Activated CD4-positive, alpha-beta memory T cell treated with anti-CD3 and anti-CD28 coated beads for 36 hours (primary cell): Measurements from ENCODE around the gene DENND5B. TPM values are rescaled to one million over a fixed set of nuclear protein-coding genes. Genes with fewer than 3 reads are reported as not detected.
"Not testable (repeated sequence)": the region's sequence is repeated elsewhere in the genome, so short reads cannot be mapped to it uniquely, and the experiment has no call there.

Source experiments
- CTCF ChIA-PET: fragments of 350-600 bp; sonication (Branson Sonifier 250); formaldehyde crosslinking; loops from one replicate; lab custom pipeline; 2021; ENCODE audit warnings: antibody characterized with exemption, inconsistent platforms; lab: Charles Lee
- POLR2A ChIA-PET: fragments of 350-600 bp; sonication (Branson Sonifier 250); formaldehyde crosslinking; loops from one replicate; lab custom pipeline; 2021; ENCODE audit warnings: antibody characterized with exemption; lab: Charles Lee
- DNase-seq: peaks from one replicate; pipeline ENCODE4 v3.0.0-alpha.2; 2020
- H3K27ac Mint-ChIP-seq: one replicate; pipeline ENCODE4 v1.8.0; 2021; ENCODE audit warnings: mixed read lengths
- H3K27me3 Mint-ChIP-seq: one replicate; pipeline ENCODE4 v1.8.0; 2021; ENCODE audit warnings: mixed read lengths
- H3K36me3 Mint-ChIP-seq: one replicate; pipeline ENCODE4 v1.8.0; 2021; ENCODE audit warnings: mixed read lengths
- H3K4me1 Mint-ChIP-seq: one replicate; pipeline ENCODE4 v1.8.0; 2021; ENCODE audit warnings: low read depth, mixed read lengths
- H3K4me3 Mint-ChIP-seq: one replicate; pipeline ENCODE4 v1.8.0; 2021; ENCODE audit warnings: mild to moderate bottlenecking, mixed read lengths
- H3K9me3 Mint-ChIP-seq: one replicate; pipeline ENCODE4 v1.8.0; 2021; ENCODE audit warnings: mixed read lengths
- intact Hi-C: fragments of 100-400 bp; cut with micrococcal nuclease; formaldehyde crosslinking; loops from one replicate; pipeline ENCODE4 v1.15.1; 2023
- total RNA-seq, 2 experiments: library from RNA; stranded (reverse); gene quantifications; one replicate each; pipeline ENCODE4 v1.2.3, GENCODE V29; 2021

Gene DENND5B
- total RNA-seq, 2 experiments from 2014 or later: 0.10 to 0.17 TPM

- Mint-ChIP-seq H3K4me3 (no peak overlapping the region), H3K27ac (no peak overlapping the region), H3K9me3 (no peaks in the 10 kb centered on the region), H3K36me3 (no peaks in the 10 kb centered on the region), H3K27me3 (no peaks in the 10 kb centered on the region), H3K4me1 (no peaks in the 10 kb centered on the region)
- CTCF ChIA-PET: interaction anchor here (0.7 kb wide), 1 partner anchor 348 kb away, joined by 3 read pairs; no protein-coding TSS in a partner anchor
- DNase-seq: no peak
- intact Hi-C loops: no loop called here
- POLR2A ChIA-PET: no interaction called here
Observed at GRCh38 chr12:31618228-31619025, 27.5 kb upstream of the DENND5B start.

GRCh38 chr12:31612819-31613218 lies 21.9 kb upstream of the DENND5B start:
- intact Hi-C loops: no loop called here
- peaks cover 1% of the 10 kb centered on the region for H3K27me3 Mint-ChIP-seq
- H3K36me3 Mint-ChIP-seq: peaks cover 4% of the 10 kb centered on the region
- H3K27ac Mint-ChIP-seq: no peak overlapping the region
- H3K4me1 Mint-ChIP-seq: no peaks in the 10 kb centered on the region
- H3K9me3 Mint-ChIP-seq: peaks cover 13% of the 10 kb centered on the region
- no peak overlapping the region for H3K4me3 Mint-ChIP-seq
- ChIA-PET POLR2A (no interaction called here), CTCF (no interaction called here)
- no peak for DNase-seq

GRCh38 chr12:31608299-31608698 lies 17.4 kb upstream of the DENND5B start:
- H3K36me3 Mint-ChIP-seq, H3K4me3 Mint-ChIP-seq, H3K27ac Mint-ChIP-seq, H3K4me1 Mint-ChIP-seq, DNase-seq, H3K27me3 Mint-ChIP-seq, POLR2A ChIA-PET, intact Hi-C loops, CTCF ChIA-PET: not testable (repeated sequence)
- H3K9me3 Mint-ChIP-seq: peaks cover 20% of the 10 kb centered on the region

- Mint-ChIP-seq H3K27ac (no peak overlapping the region), H3K9me3 (peaks cover 20% of the 10 kb centered on the region), H3K4me1 (no peaks in the 10 kb centered on the region), H3K4me3 (no peak overlapping the region), H3K27me3 (peaks cover 5% of the 10 kb centered on the region), H3K36me3 (peaks cover 4% of the 10 kb centered on the region)
- no peak for DNase-seq
- CTCF ChIA-PET: no interaction called here
- POLR2A ChIA-PET: interaction anchor here (0.6 kb wide), 1 partner anchor 194 kb away, joined by 3 read pairs; no protein-coding TSS in a partner anchor
- intact Hi-C loops: no loop called here
Observed at GRCh38 chr12:31605531-31605930, 14.6 kb upstream of the DENND5B start.

GRCh38 chr12:31603546-31604009 lies 12.6 kb upstream of the DENND5B start:
- ChIA-PET POLR2A (no interaction called here), CTCF (no interaction called here)
- DNase-seq: no peak
- Mint-ChIP-seq H3K4me1 (no peaks in the 10 kb centered on the region), H3K9me3 (peaks cover 14% of the 10 kb centered on the region), H3K27me3 (peaks cover 5% of the 10 kb centered on the region), H3K4me3 (no peak overlapping the region), H3K27ac (no peak overlapping the region), H3K36me3 (peaks cover 4% of the 10 kb centered on the region)
- intact Hi-C loops: no loop called here

- no peak overlapping the region for H3K4me3 Mint-ChIP-seq
- CTCF ChIA-PET: no interaction called here
- POLR2A ChIA-PET: no interaction called here
- no peak overlapping the region for H3K27ac Mint-ChIP-seq
- no peak for DNase-seq
- intact Hi-C loops: no loop called here
- no peaks in the 10 kb centered on the region for H3K4me1 Mint-ChIP-seq
- H3K9me3 Mint-ChIP-seq: no peaks in the 10 kb centered on the region
- H3K36me3 Mint-ChIP-seq: no peaks in the 10 kb centered on the region
- H3K27me3 Mint-ChIP-seq: peaks cover 8% of the 10 kb centered on the region
Observed at GRCh38 chr12:31600750-31601149, 9.8 kb upstream of the DENND5B start.

- no peaks in the 10 kb centered on the region for H3K9me3 Mint-ChIP-seq
- no peak overlapping the region for H3K4me3 Mint-ChIP-seq
- intact Hi-C loops: no loop called here
- ChIA-PET POLR2A (no interaction called here), CTCF (no interaction called here)
- no peaks in the 10 kb centered on the region for H3K4me1 Mint-ChIP-seq
- peaks cover 13% of the 10 kb centered on the region for H3K27me3 Mint-ChIP-seq
- no peak overlapping the region for H3K27ac Mint-ChIP-seq
- no peak for DNase-seq
- H3K36me3 Mint-ChIP-seq: no peaks in the 10 kb centered on the region
Observed at GRCh38 chr12:31600252-31600651, 9.3 kb upstream of the DENND5B start.

GRCh38 chr12:31599053-31599452 lies 8.1 kb upstream of the DENND5B start:
- no peak for DNase-seq
- POLR2A ChIA-PET: no interaction called here
- Mint-ChIP-seq H3K27me3 (peaks cover 11% of the 10 kb centered on the region), H3K9me3 (no peaks in the 10 kb centered on the region), H3K4me3 (no peak overlapping the region), H3K36me3 (no peaks in the 10 kb centered on the region), H3K4me1 (no peaks in the 10 kb centered on the region), H3K27ac (no peak overlapping the region)
- CTCF ChIA-PET: interaction anchor here (0.7 kb wide), 1 partner anchor 196 kb away, joined by 5 read pairs; no protein-coding TSS in a partner anchor
- intact Hi-C loops: no loop called here

- Mint-ChIP-seq H3K36me3 (no peaks in the 10 kb centered on the region), H3K27me3 (peaks cover 17% of the 10 kb centered on the region), H3K4me3 (no peak overlapping the region), H3K9me3 (no peaks in the 10 kb centered on the region), H3K4me1 (no peaks in the 10 kb centered on the region), H3K27ac (no peak overlapping the region)
- CTCF ChIA-PET: no interaction called here
- intact Hi-C loops: no loop called here
- DNase-seq: no peak
- POLR2A ChIA-PET: no interaction called here
Observed at GRCh38 chr12:31597066-31597465, 6.1 kb upstream of the DENND5B start.

- DNase-seq: no peak
- Mint-ChIP-seq H3K27ac (no peak overlapping the region), H3K27me3 (peaks cover 25% of the 10 kb centered on the region), H3K36me3 (no peaks in the 10 kb centered on the region), H3K4me1 (peaks cover 7% of the 10 kb centered on the region), H3K4me3 (no peak overlapping the region), H3K9me3 (no peaks in the 10 kb centered on the region)
- intact Hi-C loops: no loop called here
- ChIA-PET CTCF (no interaction called here), POLR2A (no interaction called here)
Observed at GRCh38 chr12:31594681-31595080, 3.7 kb upstream of the DENND5B start.

GRCh38 chr12:31591380-31591901 lies 505 bp upstream of the DENND5B start:
- no peaks in the 10 kb centered on the region for H3K9me3 Mint-ChIP-seq
- no peak overlapping the region for H3K27ac Mint-ChIP-seq
- peak; percentile 10 for DNase-seq
- no peaks in the 10 kb centered on the region for H3K36me3 Mint-ChIP-seq
- CTCF ChIA-PET: interaction anchor here (1.0 kb wide), 1 partner anchor 46 kb away, joined by 3 read pairs; no protein-coding TSS in a partner anchor
- POLR2A ChIA-PET: no interaction called here
- intact Hi-C loops: no loop called here
- peaks cover 10% of the 10 kb centered on the region for H3K4me1 Mint-ChIP-seq
- H3K4me3 Mint-ChIP-seq: peak overlapping the region; percentile 72
- H3K27me3 Mint-ChIP-seq: peaks cover 41% of the 10 kb centered on the region

GRCh38 chr12:31589904-31590641 lies 863 bp downstream of the DENND5B start:
- DNase-seq: peak; percentile 22
- no peaks in the 10 kb centered on the region for H3K36me3 Mint-ChIP-seq
- H3K27me3 Mint-ChIP-seq: peaks cover 39% of the 10 kb centered on the region
- no peaks in the 10 kb centered on the region for H3K9me3 Mint-ChIP-seq
- ChIA-PET POLR2A (no interaction called here), CTCF (interaction anchor here (0.6 kb wide), 1 partner anchor 668 kb away, joined by 3 read pairs; no protein-coding TSS in a partner anchor)
- no peak overlapping the region for H3K27ac Mint-ChIP-seq
- peak overlapping the region; percentile 70 for H3K4me3 Mint-ChIP-seq
- H3K4me1 Mint-ChIP-seq: peaks cover 10% of the 10 kb centered on the region
- intact Hi-C loops: no loop called here
